Stimulated activated CD4-positive, alpha-beta T cell treated with anti-CD3 and anti-CD28 coated beads, Interleukin-4, amount 100 ng/mL, for 24 hours (primary cell): Measurements from ENCODE around the gene CEP170B.

Source experiments
- DNase-seq: peaks from one replicate; pipeline ENCODE4 v3.0.0-alpha.2; 2020

CEP170B gene

GRCh38 chr14:104868060-104868740, 3.1 kb downstream of the CEP170B start:
- DNase-seq: no peak

GRCh38 chr14:104868811-104869572, 3.9 kb downstream of the CEP170B start:
- DNase-seq: no peak

GRCh38 chr14:104869669-104870367, 4.8 kb downstream of the CEP170B start:
- no peak for DNase-seq

GRCh38 chr14:104870368-104871144, 5.5 kb downstream of the CEP170B start:
- DNase-seq: peak; percentile 53

GRCh38 chr14:104871145-104871655, 6.1 kb downstream of the CEP170B start:
- DNase-seq: no peak

- no peak for DNase-seq
Measured at GRCh38 chr14:104871656-104872468, 6.8 kb downstream of the CEP170B start.

GRCh38 chr14:104872469-104873341, 7.6 kb downstream of the CEP170B start:
- DNase-seq: no peak

- DNase-seq: no peak
Measured at GRCh38 chr14:104873380-104874055, 8.4 kb downstream of the CEP170B start.

GRCh38 chr14:104874110-104874531, 9.1 kb downstream of the CEP170B start:
- DNase-seq: no peak

- DNase-seq: no peak
Measured at GRCh38 chr14:104874571-104875411, 9.7 kb downstream of the CEP170B start.

- DNase-seq: no peak
Measured at GRCh38 chr14:104875412-104875751, 10.3 kb downstream of the CEP170B start.

GRCh38 chr14:104875811-104876210, 10.7 kb downstream of the CEP170B start:
- DNase-seq: no peak

GRCh38 chr14:104876251-104876699, 11.2 kb downstream of the CEP170B start:
- DNase-seq: peak; percentile 26

GRCh38 chr14:104877066-104877805, 12.2 kb downstream of the CEP170B start:
- no peak for DNase-seq

GRCh38 chr14:104877806-104878550, 12.9 kb downstream of the CEP170B start:
- DNase-seq: no peak

- DNase-seq: no peak
Measured at GRCh38 chr14:104878582-104878981, 13.5 kb downstream of the CEP170B start.

- no peak for DNase-seq
Measured at GRCh38 chr14:104879201-104879982, 14.3 kb downstream of the CEP170B start.
